ENCODE measurements around the gene PICK1. TPM values are rescaled to one million over a fixed set of nuclear protein-coding genes. Genes with fewer than 3 reads are reported as not detected.

PICK1 gene
- total RNA-seq, 1 donor from 2014 or later, result 21.1 TPM

DNA sequence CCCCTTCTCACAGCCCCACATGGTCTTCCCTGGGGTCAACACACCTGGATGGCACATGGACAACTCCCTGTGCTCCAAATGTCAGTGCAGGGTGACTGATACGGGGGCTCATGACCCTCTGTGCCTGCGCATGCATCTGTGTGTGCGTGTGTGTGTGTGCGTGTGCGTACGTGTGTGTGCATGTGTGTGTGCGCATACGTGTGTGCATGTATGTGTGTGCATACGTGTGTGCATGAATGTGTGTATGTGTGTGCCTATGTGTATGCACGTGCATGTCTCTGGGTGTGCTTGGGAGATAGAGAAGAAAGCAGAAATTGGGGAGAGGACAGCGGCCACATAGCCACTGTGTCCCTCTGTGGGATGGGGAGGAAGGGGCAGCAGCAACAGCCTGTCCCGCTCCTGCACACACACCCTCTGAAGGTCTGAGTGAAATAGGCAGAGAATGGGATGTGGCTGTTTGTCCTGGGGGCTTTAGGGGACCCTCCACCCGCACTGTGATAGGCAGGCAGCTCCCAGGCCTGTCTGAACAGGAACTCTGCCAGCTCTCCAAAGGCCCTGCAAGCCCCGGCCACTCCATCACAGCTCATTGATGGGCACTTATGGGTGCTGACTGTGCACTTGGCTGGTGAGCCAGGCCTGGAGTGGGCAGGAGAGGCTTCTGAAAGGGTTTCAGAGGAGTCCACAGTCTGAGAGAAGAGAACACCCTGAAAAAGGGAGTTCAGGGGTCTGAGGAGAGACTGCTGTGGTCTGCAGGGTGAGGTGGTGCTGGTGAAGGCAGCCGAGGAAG lies 28.7 kb upstream of the PICK1 start:
- intact Hi-C loops (cut with micrococcal nuclease), result no loop called here
- H3K4me3 ChIP-seq, result no peak overlapping the region
- no peaks in the 10 kb centered on the region for H3K36me3 ChIP-seq
- DNase-seq, result no peak
- H3K9me3 ChIP-seq (replicated peaks), result no peaks in the 10 kb centered on the region
- peaks cover 10% of the 10 kb centered on the region for H3K4me1 ChIP-seq
- H3K27ac ChIP-seq (replicated peaks), result peak overlapping the region; percentile 48
- TF ChIP-seq, protein P1, sequence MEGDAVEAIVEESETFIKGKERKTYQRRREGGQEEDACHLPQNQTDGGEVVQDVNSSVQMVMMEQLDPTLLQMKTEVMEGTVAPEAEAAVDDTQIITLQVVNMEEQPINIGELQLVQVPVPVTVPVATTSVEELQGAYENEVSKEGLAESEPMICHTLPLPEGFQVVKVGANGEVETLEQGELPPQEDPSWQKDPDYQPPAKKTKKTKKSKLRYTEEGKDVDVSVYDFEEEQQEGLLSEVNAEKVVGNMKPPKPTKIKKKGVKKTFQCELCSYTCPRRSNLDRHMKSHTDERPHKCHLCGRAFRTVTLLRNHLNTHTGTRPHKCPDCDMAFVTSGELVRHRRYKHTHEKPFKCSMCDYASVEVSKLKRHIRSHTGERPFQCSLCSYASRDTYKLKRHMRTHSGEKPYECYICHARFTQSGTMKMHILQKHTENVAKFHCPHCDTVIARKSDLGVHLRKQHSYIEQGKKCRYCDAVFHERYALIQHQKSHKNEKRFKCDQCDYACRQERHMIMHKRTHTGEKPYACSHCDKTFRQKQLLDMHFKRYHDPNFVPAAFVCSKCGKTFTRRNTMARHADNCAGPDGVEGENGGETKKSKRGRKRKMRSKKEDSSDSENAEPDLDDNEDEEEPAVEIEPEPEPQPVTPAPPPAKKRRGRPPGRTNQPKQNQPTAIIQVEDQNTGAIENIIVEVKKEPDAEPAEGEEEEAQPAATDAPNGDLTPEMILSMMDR (IDR thresholded peaks at IDR 0.05; ENCODE audit: borderline replicate concordance), result no peak
- no peaks in the 10 kb centered on the region for H3K27me3 ChIP-seq (ENCODE audit: low read depth)

GRCh38 chr22:38029370-38029769 lies 27.8 kb upstream of the PICK1 start:
- Histone ChIP-seq H3K36me3 (no peaks in the 10 kb centered on the region), H3K27me3 (ENCODE audit: low read depth) (no peaks in the 10 kb centered on the region), H3K9me3 (replicated peaks) (no peaks in the 10 kb centered on the region), H3K27ac (replicated peaks) (peak overlapping the region; percentile 48), H3K4me3 (no peak overlapping the region), H3K4me1 (peaks cover 18% of the 10 kb centered on the region)
- intact Hi-C loops (cut with micrococcal nuclease), result no loop called here
- no peak for DNase-seq
- TF ChIP-seq, protein P1 (IDR thresholded peaks at IDR 0.05; ENCODE audit: borderline replicate concordance), result no peak

GRCh38 chr22:38029901-38030300 lies 27.3 kb upstream of the PICK1 start:
- Histone ChIP-seq H3K4me1 (peaks cover 23% of the 10 kb centered on the region), H3K9me3 (replicated peaks) (no peaks in the 10 kb centered on the region), H3K4me3 (no peak overlapping the region), H3K27me3 (ENCODE audit: low read depth) (no peaks in the 10 kb centered on the region), H3K27ac (replicated peaks) (peak overlapping the region; percentile 48), H3K36me3 (no peaks in the 10 kb centered on the region)
- TF ChIP-seq, protein P1 (IDR thresholded peaks at IDR 0.05; ENCODE audit: borderline replicate concordance), result no peak
- intact Hi-C loops (cut with micrococcal nuclease), result no loop called here
- no peak for DNase-seq

- Histone ChIP-seq H3K27ac (replicated peaks) (peak overlapping the region; percentile 48), H3K27me3 (ENCODE audit: low read depth) (no peaks in the 10 kb centered on the region), H3K4me1 (peaks cover 29% of the 10 kb centered on the region), H3K36me3 (no peaks in the 10 kb centered on the region), H3K4me3 (no peak overlapping the region), H3K9me3 (replicated peaks) (no peaks in the 10 kb centered on the region)
- TF ChIP-seq, protein P1 (IDR thresholded peaks at IDR 0.05; ENCODE audit: borderline replicate concordance), result no peak
- intact Hi-C loops (cut with micrococcal nuclease), result no loop called here
- no peak for DNase-seq
Observed at GRCh38 chr22:38030311-38031133, 26.7 kb upstream of the PICK1 start.

DNA sequence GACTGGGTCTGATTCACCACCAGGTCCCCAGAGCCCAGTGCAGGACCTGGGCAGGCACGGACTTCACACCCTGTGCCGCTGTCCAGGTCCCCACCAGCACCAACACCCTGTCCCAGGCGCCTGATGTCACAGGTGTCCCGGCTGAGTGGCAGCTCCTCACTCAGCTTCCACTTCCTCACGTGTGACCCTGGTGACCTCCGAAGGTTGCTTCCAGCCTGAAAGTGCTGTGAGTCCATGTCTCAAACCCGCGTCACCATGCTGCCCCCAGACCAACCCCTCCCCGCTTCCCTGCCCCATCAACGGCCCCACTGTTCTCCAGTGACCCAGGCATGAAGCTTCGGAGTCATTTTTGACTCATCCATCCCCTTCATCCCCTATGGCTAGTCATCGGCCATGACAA lies 25.7 kb upstream of the PICK1 start:
- H3K4me3 ChIP-seq, result no peak overlapping the region
- peak overlapping the region; percentile 48 for H3K27ac ChIP-seq (replicated peaks)
- H3K36me3 ChIP-seq, result no peaks in the 10 kb centered on the region
- H3K27me3 ChIP-seq (ENCODE audit: low read depth), result no peaks in the 10 kb centered on the region
- intact Hi-C loops (cut with micrococcal nuclease), result no loop called here
- H3K4me1 ChIP-seq, result peaks cover 30% of the 10 kb centered on the region
- TF ChIP-seq, protein P1 (IDR thresholded peaks at IDR 0.05; ENCODE audit: borderline replicate concordance), result no peak
- no peak for DNase-seq
- H3K9me3 ChIP-seq (replicated peaks), result no peaks in the 10 kb centered on the region

Measured in left ventricle myocardium inferior (tissue), 1 donor.